Uterus (tissue), 4 donors: ENCODE measurements around the gene MECP2. TPM values are rescaled to one million over a fixed set of nuclear protein-coding genes. Genes with fewer than 3 reads are reported as not detected.
"Not testable (repeated sequence)": the region's sequence is repeated elsewhere in the genome, so short reads cannot be mapped to it uniquely, and the experiment has no call there.

Experiments
- DNase-seq, 2 donors: peaks; one replicate each; pipeline ENCODE4 v3.0.0-alpha.2; 2019 to 2020
- H3K27ac ChIP-seq, 2 donors: fragments of 200-600 bp; sonication (generic); 1 replicate in 1 of 2; 2 replicates in 1 of 2; pipeline ENCODE4 v1.5.1; 2016 to 2018
- H3K27me3 ChIP-seq, 2 donors: fragments of 200-600 bp; sonication (generic); one replicate each; pipeline ENCODE4 v1.5.1; 2018 to 2019; ENCODE audit warnings: control low read depth in 1 of 2
- H3K36me3 ChIP-seq, 2 donors: fragments of 200-600 bp; sonication (generic); one replicate each; pipeline ENCODE4 v1.5.1; 2019; ENCODE audit warnings: control low read depth in 1 of 2
- H3K4me1 ChIP-seq, 2 donors: fragments of 200-600 bp; sonication (generic); one replicate each; pipeline ENCODE4 v1.5.1; 2018 to 2019; ENCODE audit warnings: control low read depth in 1 of 2
- H3K4me3 ChIP-seq, 2 donors: fragments of 200-600 bp; sonication (generic); 1 replicate in 1 of 2; 2 replicates in 1 of 2; pipeline ENCODE4 v1.5.1; 2018 to 2019; ENCODE audit warnings: mild to moderate bottlenecking in 1 of 2
- H3K9me3 ChIP-seq, 2 donors: fragments of 200-600 bp; sonication (generic); one replicate each; pipeline ENCODE4 v1.5.1; 2019; ENCODE audit warnings: control low read depth in 1 of 2
- POLR2A ChIP-seq, 2 donors: fragments of 450-650 bp; IDR thresholded peaks; one replicate each; pipeline ENCODE4 v1.6.1; 2016; ENCODE audit warnings: antibody characterized with exemption in 2 of 2, mild to moderate bottlenecking in 1 of 2, moderate library complexity in 1 of 2
- intact Hi-C: fragments of 100-400 bp; cut with DNase I; formaldehyde crosslinking; loops from one replicate; pipeline ENCODE4 v1.15.1; 2023; ENCODE audit warnings: low total_unique reads
- total RNA-seq, 4 donors: library from RNA; depleted of rRNA in 3 of 4; stranded (reverse); fragments of >200 nt in 3 of 4; gene quantifications; one replicate each; pipeline versions ENCODE4 v1.1.0 to v1.2.4, GENCODE V29; 2014 to 2023
- TF ChIP-seq, protein P1 (sequence below), 4 experiments: fragments of 200-600 bp in 2 of 4; fragments of 450-650 bp in 2 of 4; sonication (generic) in 2 of 4; IDR thresholded peaks; one replicate each; pipeline ENCODE4 v1.5.1; 2016 to 2019; ENCODE audit warnings: antibody characterized with exemption in 4 of 4, mild to moderate bottlenecking in 2 of 4, moderate library complexity in 1 of 4
- donor health status: DM: yes; HTN: yes; CAD: no.

The MECP2 gene
- 100 to 1,000 TPM in 1 of 4 donors, 10 to 100 TPM in 3; 29.7 to 106 (median 50.6) TPM for total RNA-seq

DNA sequence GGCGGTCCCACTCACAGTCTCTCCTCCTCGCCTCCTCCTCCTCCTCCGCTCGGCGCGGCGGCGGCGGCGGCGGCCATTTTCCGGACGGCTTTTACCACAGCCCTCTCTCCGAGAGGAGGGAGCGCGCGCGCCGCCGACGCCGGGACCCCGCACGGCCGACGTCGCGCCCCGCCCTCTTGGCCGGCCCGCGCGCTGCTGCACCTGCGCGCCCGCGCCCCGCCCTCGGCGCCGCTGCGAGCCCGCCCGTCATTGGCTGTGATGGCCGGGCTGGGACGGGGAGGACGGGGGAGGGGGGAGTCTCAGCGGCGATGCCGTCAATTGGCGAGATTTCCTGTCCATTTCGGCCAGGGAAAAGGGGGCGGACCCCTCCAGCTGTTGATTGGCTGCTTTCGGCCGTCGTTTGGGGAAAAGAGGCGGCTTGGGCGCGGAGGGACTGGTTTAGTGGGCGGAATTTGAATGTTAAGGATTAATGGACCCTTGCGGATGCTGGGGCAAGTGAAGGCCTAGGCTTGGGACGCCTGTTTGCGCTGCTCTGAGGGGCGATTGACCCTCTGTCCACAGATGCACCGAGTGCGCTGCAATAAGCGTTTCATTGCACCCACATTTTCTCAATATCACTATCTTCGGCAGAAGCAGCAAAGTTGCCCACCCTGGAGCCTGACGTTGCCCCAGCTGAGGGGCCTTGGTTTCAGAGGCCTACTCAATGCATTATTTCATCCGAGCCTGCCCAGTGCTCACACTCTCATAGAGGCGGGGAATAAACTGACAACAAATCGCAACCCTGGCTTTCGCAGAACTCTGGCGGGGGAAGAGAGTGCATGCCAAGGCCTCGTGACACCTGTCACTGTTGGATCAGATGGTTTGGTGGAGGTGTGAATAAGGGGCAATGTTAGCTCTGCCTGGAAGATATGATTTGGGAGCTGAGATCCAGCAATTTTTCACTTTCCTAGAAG is at the start of gene MECP2:
Gene MECP2 (minus strand): TSS at position 129 of the 953 bp plus-strand sequence.
- no peaks in the 10 kb centered on the region for H3K9me3 ChIP-seq
- peak within 1 kb of the TSS; percentile 97 to 100 for H3K27ac ChIP-seq
- peaks cover 0 to 3% of the 10 kb centered on the region in 2 donors for H3K4me1 ChIP-seq
- peak; percentile 91 to 93 for DNase-seq
- H3K27me3 ChIP-seq = no peaks in the 10 kb centered on the region
- no peaks in the 10 kb centered on the region for H3K36me3 ChIP-seq
- H3K4me3 ChIP-seq = peak within 1 kb of the TSS; percentile 51 to 84
- intact Hi-C loops = no loop called here
- peak; percentile 40 to 69 for TF ChIP-seq POLR2A (IDR thresholded peaks at IDR 0.05)
- TF ChIP-seq, protein P1, sequence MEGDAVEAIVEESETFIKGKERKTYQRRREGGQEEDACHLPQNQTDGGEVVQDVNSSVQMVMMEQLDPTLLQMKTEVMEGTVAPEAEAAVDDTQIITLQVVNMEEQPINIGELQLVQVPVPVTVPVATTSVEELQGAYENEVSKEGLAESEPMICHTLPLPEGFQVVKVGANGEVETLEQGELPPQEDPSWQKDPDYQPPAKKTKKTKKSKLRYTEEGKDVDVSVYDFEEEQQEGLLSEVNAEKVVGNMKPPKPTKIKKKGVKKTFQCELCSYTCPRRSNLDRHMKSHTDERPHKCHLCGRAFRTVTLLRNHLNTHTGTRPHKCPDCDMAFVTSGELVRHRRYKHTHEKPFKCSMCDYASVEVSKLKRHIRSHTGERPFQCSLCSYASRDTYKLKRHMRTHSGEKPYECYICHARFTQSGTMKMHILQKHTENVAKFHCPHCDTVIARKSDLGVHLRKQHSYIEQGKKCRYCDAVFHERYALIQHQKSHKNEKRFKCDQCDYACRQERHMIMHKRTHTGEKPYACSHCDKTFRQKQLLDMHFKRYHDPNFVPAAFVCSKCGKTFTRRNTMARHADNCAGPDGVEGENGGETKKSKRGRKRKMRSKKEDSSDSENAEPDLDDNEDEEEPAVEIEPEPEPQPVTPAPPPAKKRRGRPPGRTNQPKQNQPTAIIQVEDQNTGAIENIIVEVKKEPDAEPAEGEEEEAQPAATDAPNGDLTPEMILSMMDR (IDR thresholded peaks at IDR 0.05) = no peak

DNA sequence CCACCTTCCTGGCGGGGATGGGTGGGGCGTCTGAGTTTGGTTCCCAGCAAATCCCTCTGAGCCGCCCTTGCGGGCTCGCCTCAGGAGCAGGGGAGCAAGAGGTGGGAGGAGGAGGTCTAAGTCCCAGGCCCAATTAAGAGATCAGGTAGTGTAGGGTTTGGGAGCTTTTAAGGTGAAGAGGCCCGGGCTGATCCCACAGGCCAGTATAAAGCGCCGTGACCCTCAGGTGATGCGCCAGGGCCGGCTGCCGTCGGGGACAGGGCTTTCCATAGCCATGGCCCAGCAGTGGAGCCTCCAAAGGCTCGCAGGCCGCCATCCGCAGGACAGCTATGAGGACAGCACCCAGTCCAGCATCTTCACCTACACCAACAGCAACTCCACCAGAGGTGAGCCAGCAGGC is 46.5 kb upstream of the MECP2 start, which contains the start of gene OPN1LW:
Gene OPN1LW (plus strand): TSS at position 234 of the 400 bp plus-strand sequence. CDS start 41 bp downstream, at position 275.
- H3K4me1 ChIP-seq, H3K9me3 ChIP-seq, H3K36me3 ChIP-seq, H3K27ac ChIP-seq, H3K27me3 ChIP-seq, H3K4me3 ChIP-seq, DNase-seq, intact Hi-C loops: not testable (repeated sequence)

DNA sequence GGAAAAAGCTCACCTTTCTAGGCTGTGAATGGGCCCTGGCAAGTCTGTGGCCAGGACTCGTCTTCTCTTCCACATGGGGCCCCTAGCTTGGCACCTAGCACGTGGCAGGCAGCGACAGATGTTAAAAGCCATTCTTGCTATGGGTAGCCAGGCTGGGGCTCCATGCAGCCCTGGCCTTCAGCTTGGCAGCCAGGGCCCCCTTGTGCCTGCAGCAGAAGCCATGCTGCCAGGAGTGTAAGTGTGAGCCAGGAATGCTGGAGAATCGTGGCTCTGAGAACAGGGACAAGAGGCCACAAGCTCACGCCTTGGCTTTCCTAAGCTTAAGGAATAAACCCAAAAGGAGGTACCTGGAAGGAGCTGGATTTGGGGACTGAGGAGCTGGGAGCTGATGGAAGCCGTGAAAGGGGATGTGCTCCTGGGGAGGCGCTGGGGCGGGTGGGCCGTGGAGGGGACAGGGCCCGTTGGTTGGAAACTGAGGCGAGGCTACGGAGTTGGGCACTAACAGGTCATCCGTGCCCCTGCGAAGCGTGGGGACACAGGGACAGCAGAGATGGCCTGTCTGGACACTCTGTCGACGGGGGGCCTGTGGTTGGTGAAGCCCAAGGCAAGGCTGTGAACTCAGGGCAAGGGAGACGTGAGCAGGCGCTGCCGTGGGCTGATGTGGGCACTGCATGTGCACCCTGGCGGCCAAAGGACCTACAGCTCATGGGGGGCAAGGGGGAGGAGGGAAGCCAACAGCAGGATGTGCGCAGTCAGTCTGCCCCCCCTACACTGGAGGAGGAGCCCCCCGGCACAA is 45.6 kb upstream of the MECP2 start:
- Histone ChIP-seq H3K36me3 (no peaks in the 10 kb centered on the region), H3K4me1 (no peaks in the 10 kb centered on the region), H3K4me3 (no peak overlapping the region), H3K27ac (no peak overlapping the region), H3K27me3 (no peaks in the 10 kb centered on the region), H3K9me3 (no peaks in the 10 kb centered on the region)
- intact Hi-C loops = no loop called here
- TF ChIP-seq, protein P1 (IDR thresholded peaks at IDR 0.05) = no peak
- TF ChIP-seq POLR2A (IDR thresholded peaks at IDR 0.05) = no peak
- DNase-seq = no peak

DNA sequence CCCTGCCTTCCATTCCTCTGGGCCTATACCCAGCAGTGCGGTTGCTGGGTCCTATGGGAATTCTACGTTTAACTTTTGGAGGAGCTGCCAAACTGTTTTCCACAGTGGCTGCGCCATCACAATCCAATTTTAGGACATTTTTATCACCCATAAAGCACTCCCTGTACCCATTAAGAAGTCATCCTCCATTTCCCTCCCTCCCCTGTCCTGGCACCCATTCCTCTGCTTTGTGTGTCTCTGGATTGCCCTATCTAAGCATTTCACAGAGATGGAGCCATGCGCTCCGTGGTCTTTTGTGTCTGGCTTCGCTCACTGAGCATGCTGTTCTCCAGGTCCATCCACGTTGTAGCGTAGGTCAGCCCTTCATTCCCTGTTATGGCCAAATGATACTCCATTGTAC is 44.9 kb upstream of the MECP2 start:
- Histone ChIP-seq H3K27ac (no peak overlapping the region), H3K9me3 (no peaks in the 10 kb centered on the region), H3K4me1 (no peaks in the 10 kb centered on the region), H3K27me3 (no peaks in the 10 kb centered on the region), H3K4me3 (no peak overlapping the region), H3K36me3 (no peaks in the 10 kb centered on the region)
- TF ChIP-seq POLR2A (IDR thresholded peaks at IDR 0.05) = no peak
- TF ChIP-seq, protein P1 (IDR thresholded peaks at IDR 0.05) = no peak
- peak; percentile 33 to 40 for DNase-seq
- intact Hi-C loops = no loop called here

DNA sequence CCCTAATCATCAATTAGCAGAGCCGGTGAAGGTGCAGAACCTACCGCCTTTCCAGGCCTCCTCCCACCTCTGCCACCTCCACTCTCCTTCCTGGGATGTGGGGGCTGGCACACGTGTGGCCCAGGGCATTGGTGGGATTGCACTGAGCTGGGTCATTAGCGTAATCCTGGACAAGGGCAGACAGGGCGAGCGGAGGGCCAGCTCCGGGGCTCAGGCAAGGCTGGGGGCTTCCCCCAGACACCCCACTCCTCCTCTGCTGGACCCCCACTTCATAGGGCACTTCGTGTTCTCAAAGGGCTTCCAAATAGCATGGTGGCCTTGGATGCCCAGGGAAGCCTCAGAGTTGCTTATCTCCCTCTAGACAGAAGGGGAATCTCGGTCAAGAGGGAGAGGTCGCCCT is 43.2 kb upstream of the MECP2 start:
- DNase-seq = no peak
- Histone ChIP-seq H3K4me3 (no peak overlapping the region), H3K9me3 (no peaks in the 10 kb centered on the region), H3K36me3 (no peaks in the 10 kb centered on the region), H3K27ac (no peak overlapping the region), H3K27me3 (no peaks in the 10 kb centered on the region), H3K4me1 (no peaks in the 10 kb centered on the region)
- TF ChIP-seq, protein P1 (IDR thresholded peaks at IDR 0.05) = no peak
- TF ChIP-seq POLR2A (IDR thresholded peaks at IDR 0.05) = no peak
- intact Hi-C loops = no loop called here
